Vagina (tissue), 2 donors: ENCODE measurements around the gene STX1B.

Source experiments
- POLR2A ChIP-seq, 2 donors: fragments of 450-650 bp; IDR thresholded peaks; one replicate each; pipeline ENCODE4 v1.6.1; 2017; ENCODE audit warnings: antibody characterized with exemption in 2 of 2, mild to moderate bottlenecking in 2 of 2, moderate library complexity in 2 of 2
- POLR2AphosphoS5 ChIP-seq, 2 donors: sonication (generic); formaldehyde crosslinking; IDR thresholded peaks; one replicate each; pipeline ENCODE4 v1.9.0; 2017; ENCODE audit warnings: antibody characterized with exemption in 2 of 2, mild to moderate bottlenecking in 2 of 2, low read depth in 1 of 2; ENCODE audit not compliant: insufficient read depth in 1 of 2
- TF ChIP-seq, protein P1 (sequence below), 3 experiments: fragments of 450-650 bp in 2 of 3; fragments of 200-600 bp in 1 of 3; sonication (generic) in 1 of 3; IDR thresholded peaks; one replicate each; pipeline ENCODE4 v1.5.1; 2017 to 2019; ENCODE audit warnings: antibody characterized with exemption in 3 of 3, mild to moderate bottlenecking in 2 of 3, moderate library complexity in 2 of 3

DNA sequence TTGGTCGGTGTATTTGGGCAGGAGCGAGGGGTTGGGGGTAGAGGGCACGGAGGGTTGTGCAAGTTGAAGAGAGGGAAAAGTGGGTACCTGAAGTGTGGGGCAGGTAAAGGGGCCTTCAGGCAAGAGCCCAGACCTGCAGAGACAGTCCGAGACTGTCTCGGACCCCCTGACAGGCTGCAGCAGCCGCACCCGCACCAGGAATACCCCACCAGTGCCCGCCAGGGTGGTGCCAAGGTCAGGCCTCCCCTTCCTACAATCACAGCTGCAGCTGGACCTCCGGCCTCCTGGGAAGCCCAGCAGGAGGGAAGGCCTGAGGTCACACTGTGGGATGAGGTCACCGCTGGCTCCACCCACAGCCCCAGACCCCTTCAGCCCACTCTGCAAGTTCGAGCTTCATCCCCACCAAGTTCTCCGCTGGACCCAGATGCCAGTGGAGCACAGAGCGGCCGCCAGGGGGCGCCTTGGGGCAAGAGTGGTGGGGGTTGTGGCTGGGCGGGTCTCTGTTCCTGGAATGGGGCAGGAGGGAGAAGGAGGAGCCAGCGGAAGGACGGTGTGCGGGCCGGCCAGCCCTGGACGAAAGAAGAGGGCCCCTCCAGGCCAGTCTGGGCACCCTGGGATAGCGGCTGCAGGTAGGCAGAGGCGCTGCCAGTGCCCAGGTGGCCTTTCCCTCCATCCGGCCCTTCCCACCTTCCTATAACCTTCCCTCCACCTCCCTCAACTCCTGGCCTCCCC, 25.6 kb downstream of the STX1B start, which contains the start of gene HSD3B7:
- TF ChIP-seq, protein P1, sequence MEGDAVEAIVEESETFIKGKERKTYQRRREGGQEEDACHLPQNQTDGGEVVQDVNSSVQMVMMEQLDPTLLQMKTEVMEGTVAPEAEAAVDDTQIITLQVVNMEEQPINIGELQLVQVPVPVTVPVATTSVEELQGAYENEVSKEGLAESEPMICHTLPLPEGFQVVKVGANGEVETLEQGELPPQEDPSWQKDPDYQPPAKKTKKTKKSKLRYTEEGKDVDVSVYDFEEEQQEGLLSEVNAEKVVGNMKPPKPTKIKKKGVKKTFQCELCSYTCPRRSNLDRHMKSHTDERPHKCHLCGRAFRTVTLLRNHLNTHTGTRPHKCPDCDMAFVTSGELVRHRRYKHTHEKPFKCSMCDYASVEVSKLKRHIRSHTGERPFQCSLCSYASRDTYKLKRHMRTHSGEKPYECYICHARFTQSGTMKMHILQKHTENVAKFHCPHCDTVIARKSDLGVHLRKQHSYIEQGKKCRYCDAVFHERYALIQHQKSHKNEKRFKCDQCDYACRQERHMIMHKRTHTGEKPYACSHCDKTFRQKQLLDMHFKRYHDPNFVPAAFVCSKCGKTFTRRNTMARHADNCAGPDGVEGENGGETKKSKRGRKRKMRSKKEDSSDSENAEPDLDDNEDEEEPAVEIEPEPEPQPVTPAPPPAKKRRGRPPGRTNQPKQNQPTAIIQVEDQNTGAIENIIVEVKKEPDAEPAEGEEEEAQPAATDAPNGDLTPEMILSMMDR (IDR thresholded peaks at IDR 0.05) = peak; percentile 90 to 96 (median 93)
- TF ChIP-seq POLR2AphosphoS5 (IDR thresholded peaks at IDR 0.05; ENCODE audit: insufficient read depth in 1 of 2, low read depth in 1 of 2) (peak; percentile 60 to 65), POLR2A (IDR thresholded peaks at IDR 0.05) (no peak)
